ENCODE results near the gene OR5AC2. TPM values are rescaled to one million over a fixed set of nuclear protein-coding genes. Genes with fewer than 3 reads are reported as not detected.

OR5AC2 gene
- total RNA-seq, 4 donors from 2014 or later, result not detected

- peaks cover 0 to 6% (median 0%) of the 10 kb centered on the region in 3 donors for H3K4me1 ChIP-seq
- no peak overlapping the region for H3K27ac ChIP-seq
- H3K9me3 ChIP-seq, result peaks cover 0 to 11% (median 0%) of the 10 kb centered on the region in 3 donors
- WGBS, 2 donors (ENCODE audit: low coverage in 1 of 2), result 100% methylated on average over 1 of the region's 1 CpG
- H3K36me3 ChIP-seq, result no peaks in the 10 kb centered on the region
- no peak overlapping the region for H3K4me3 ChIP-seq
- no peak for TF ChIP-seq POLR2AphosphoS5 (IDR thresholded peaks at IDR 0.05)
- TF ChIP-seq POLR2A (IDR thresholded peaks at IDR 0.05), result no peak
- TF ChIP-seq CTCF (IDR thresholded peaks at IDR 0.05), result no peak
- no peak for ATAC-seq
- peaks cover 6% of the 10 kb centered on the region for H3K27me3 ChIP-seq
Observed at GRCh38 chr3:98041350-98041749, 45.6 kb upstream of the OR5AC2 start.

GRCh38 chr3:98048586-98048985 is 38.4 kb upstream of the OR5AC2 start:
- no peaks in the 10 kb centered on the region for H3K9me3 ChIP-seq
- H3K4me1 ChIP-seq, result no peaks in the 10 kb centered on the region
- H3K27me3 ChIP-seq, result no peaks in the 10 kb centered on the region
- TF ChIP-seq POLR2A (IDR thresholded peaks at IDR 0.05), result no peak
- no peak for TF ChIP-seq POLR2AphosphoS5 (IDR thresholded peaks at IDR 0.05)
- TF ChIP-seq CTCF (IDR thresholded peaks at IDR 0.05), result no peak
- TF ChIP-seq EP300 (IDR thresholded peaks at IDR 0.05), result no peak
- H3K36me3 ChIP-seq, result no peaks in the 10 kb centered on the region
- WGBS, 2 donors (ENCODE audit: low coverage in 1 of 2), result 4 to 17% methylated on average over 1 of the region's 1 CpG
- no peak overlapping the region for H3K27ac ChIP-seq
- H3K4me3 ChIP-seq, result no peak overlapping the region
- ATAC-seq, result no peak

- no peak for ATAC-seq
- H3K4me1 ChIP-seq, result no peaks in the 10 kb centered on the region
- no peak overlapping the region for H3K4me3 ChIP-seq
- H3K36me3 ChIP-seq, result no peaks in the 10 kb centered on the region
- 25 to 37% methylated on average over 1 of the region's 1 CpG for WGBS, 2 donors (ENCODE audit: low coverage in 1 of 2)
- TF ChIP-seq POLR2A (IDR thresholded peaks at IDR 0.05) (no peak), EP300 (IDR thresholded peaks at IDR 0.05) (no peak), POLR2AphosphoS5 (IDR thresholded peaks at IDR 0.05) (no peak), CTCF (IDR thresholded peaks at IDR 0.05) (no peak)
- H3K27me3 ChIP-seq, result no peaks in the 10 kb centered on the region
- no peak overlapping the region for H3K27ac ChIP-seq
- no peaks in the 10 kb centered on the region for H3K9me3 ChIP-seq
Observed at GRCh38 chr3:98049271-98049670, 37.7 kb upstream of the OR5AC2 start.

- ATAC-seq, result no peak
- Histone ChIP-seq H3K27me3 (no peaks in the 10 kb centered on the region), H3K4me1 (no peaks in the 10 kb centered on the region), H3K9me3 (no peaks in the 10 kb centered on the region), H3K36me3 (no peaks in the 10 kb centered on the region), H3K27ac (no peak overlapping the region), H3K4me3 (no peak overlapping the region)
- TF ChIP-seq EP300 (IDR thresholded peaks at IDR 0.05) (no peak), POLR2A (IDR thresholded peaks at IDR 0.05) (no peak), POLR2AphosphoS5 (IDR thresholded peaks at IDR 0.05) (no peak), CTCF (IDR thresholded peaks at IDR 0.05) (no peak)
Observed at GRCh38 chr3:98056035-98056434, 30.9 kb upstream of the OR5AC2 start.

GRCh38 chr3:98057631-98058030 is 29.3 kb upstream of the OR5AC2 start:
- WGBS, 2 donors (ENCODE audit: low coverage in 1 of 2), result 86 to 100% methylated on average over 1 of the region's 1 CpG
- no peak for ATAC-seq
- no peaks in the 10 kb centered on the region for H3K4me1 ChIP-seq

More at GRCh38 chr3:98057631-98058030, 29.3 kb upstream of the OR5AC2 start:
- TF ChIP-seq EP300 (IDR thresholded peaks at IDR 0.05) (no peak), CTCF (IDR thresholded peaks at IDR 0.05) (no peak), POLR2AphosphoS5 (IDR thresholded peaks at IDR 0.05) (no peak), POLR2A (IDR thresholded peaks at IDR 0.05) (no peak)
- H3K27ac ChIP-seq, result no peak overlapping the region
- no peaks in the 10 kb centered on the region for H3K36me3 ChIP-seq
- no peaks in the 10 kb centered on the region for H3K27me3 ChIP-seq
- H3K4me3 ChIP-seq, result no peak overlapping the region
- H3K9me3 ChIP-seq, result no peaks in the 10 kb centered on the region

All from gastroesophageal sphincter (tissue), 4 donors.